HG02588 (cell line): Measurements from ENCODE around the gene RTL10.

Experiments used
- ATAC-seq: cut with Tn5 transposase; IDR thresholded peaks from one replicate; pipeline ENCODE4 v1.9.1; 2021; ENCODE audit warnings: mild to moderate bottlenecking, moderate library complexity; ENCODE audit not compliant: unreplicated experiment

RTL10 gene

DNA sequence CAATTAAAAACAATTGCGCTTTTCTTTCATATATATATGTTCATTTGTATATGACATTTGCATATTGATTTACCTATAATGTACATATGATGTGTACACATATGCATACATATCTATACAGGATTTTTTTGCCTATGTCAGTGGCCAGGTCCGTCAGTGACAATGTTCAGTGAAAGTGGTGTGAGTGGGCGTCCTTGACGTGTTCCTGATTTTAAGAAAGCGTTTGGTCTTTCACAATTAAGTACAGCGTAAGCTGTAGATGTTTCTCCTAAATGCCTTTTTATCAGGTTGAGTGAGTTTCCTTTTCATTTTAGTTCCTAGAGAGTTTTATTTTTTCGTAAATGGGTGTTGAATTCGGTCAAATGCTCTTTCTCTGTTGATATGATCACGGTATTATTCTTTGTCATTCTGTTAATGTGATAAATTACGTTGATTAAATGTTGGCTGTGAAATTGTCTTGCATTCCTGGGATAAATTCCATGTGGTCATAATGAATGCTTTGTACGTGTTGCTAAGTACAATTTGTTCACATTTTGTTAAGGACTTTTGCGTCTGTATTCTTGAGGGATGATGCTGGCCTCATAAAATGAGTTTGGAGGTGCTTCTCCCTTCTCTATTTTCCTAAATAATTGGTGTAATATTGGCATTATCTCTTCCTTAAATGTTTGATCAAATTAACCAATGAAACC lies 10.6 kb upstream of the RTL10 start:
- ATAC-seq: no peak

GRCh38 chr22:19864538-19865106 lies 9.9 kb upstream of the RTL10 start:
- no peak for ATAC-seq

- ATAC-seq: no peak
Observed at GRCh38 chr22:19863571-19863970, 8.9 kb upstream of the RTL10 start.

GRCh38 chr22:19862619-19863246 lies 8.1 kb upstream of the RTL10 start:
- no peak for ATAC-seq

GRCh38 chr22:19859861-19860510 lies 5.3 kb upstream of the RTL10 start:
- ATAC-seq: no peak

DNA sequence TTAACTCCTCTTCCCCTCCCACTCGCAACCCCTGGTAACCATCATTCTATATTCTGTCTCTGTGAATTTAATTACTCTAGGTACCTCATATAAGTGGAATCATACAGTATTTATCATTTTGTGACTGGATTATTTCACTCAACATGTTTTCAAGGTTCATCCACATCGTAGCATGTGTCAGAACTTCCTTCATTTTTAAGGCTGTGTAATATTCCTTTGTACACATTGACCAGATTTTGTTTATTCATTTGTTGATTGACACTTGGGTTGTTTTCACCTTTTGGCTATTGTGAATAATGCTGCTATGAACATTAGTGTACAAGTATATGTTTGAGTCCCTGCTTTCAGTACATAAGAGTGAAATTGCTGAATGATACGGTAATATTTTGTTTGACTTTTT lies 2.7 kb upstream of the RTL10 start:
- ATAC-seq: no peak

DNA sequence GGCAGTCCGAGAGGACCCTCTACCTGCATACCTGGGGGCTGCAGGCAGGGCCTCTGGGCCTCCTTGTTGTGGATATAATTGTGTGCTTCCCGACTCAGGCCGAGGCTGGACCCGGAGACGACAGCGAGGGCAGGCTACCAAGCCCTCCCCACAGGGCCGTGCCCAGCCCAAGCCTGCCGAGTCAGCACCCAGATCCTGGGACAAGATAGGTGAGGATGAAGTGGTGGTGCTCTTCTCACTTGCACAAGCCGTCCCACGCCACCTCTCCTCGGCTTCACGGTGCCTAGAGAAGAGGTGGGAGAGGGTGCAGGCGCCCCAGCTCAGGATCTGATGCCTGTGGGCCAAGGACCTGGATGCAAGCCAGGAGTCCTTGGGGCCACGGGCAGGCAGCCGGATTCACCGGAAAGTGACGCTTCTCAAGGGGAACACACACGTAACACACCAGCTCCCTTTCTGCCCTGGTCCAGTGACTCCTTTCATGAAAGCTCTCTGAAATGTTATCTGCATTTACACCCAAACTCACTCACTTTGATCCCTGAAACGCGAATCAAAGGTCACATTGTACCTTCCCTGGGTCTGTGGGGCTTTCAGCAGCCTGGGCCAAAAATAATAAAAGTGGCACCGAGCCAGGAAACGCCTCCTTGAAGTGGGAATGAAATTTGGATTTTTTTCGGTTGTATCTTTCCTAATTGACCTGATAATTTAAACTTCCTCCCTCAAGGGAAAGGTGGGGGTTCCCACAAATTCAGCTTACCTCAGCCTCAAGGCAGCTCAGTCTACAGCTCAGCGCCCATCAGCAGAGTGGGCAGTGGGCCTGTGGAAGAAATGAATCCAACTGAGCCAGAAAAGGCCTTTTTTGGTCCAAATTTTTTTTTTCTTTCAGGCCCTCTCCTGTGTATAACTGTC lies 1.1 kb upstream of the RTL10 start:
- peak; percentile 11 for ATAC-seq

- no peak for ATAC-seq
Observed at GRCh38 chr22:19853879-19854777, 546 bp downstream of the RTL10 start.

DNA sequence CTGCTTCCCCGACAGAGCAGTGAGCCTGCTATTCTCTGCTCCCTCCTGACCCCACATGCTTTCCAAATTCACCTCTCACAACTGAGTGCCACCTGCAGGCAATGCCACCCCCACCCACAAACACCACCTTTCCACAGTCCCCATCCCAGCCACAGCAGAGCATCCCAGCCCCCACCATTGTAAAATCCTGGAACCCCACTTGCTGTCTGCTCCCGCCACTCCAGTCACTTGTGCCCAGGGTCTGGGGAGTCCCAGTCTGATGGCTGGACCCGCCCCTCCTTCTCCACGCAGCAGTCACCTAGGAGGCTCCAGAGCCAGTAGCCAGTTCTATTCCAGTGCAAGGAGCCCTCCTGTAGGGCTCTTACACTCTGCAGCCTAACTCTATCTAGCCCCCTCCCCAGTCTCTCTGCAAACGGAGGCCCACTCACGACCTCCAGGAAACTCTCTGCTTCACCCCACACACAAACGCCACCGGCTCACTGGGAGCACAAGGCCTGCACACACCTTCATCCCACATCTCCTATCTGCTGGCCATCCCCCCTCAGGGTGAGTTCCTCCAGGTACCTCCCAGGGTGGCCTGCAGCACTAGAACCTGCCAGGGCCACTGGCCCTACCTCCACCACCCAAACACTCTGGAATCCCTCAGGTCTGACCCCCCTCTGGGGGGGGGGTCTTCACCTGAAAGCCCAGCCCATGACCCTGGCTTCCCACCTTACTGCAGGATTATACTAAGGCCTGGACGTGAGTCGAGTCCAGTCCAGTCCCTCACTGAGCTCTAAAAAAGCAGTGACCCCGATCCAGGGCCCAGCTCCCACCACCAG lies 1.4 kb downstream of the RTL10 start:
- no peak for ATAC-seq

GRCh38 chr22:19852177-19852781 lies 2.4 kb downstream of the RTL10 start:
- ATAC-seq: no peak

- ATAC-seq: no peak
Observed at GRCh38 chr22:19851291-19852176, 3.1 kb downstream of the RTL10 start.

GRCh38 chr22:19850763-19851109 lies 3.9 kb downstream of the RTL10 start:
- ATAC-seq: no peak

GRCh38 chr22:19849835-19850762 lies 4.6 kb downstream of the RTL10 start:
- no peak for ATAC-seq

DNA sequence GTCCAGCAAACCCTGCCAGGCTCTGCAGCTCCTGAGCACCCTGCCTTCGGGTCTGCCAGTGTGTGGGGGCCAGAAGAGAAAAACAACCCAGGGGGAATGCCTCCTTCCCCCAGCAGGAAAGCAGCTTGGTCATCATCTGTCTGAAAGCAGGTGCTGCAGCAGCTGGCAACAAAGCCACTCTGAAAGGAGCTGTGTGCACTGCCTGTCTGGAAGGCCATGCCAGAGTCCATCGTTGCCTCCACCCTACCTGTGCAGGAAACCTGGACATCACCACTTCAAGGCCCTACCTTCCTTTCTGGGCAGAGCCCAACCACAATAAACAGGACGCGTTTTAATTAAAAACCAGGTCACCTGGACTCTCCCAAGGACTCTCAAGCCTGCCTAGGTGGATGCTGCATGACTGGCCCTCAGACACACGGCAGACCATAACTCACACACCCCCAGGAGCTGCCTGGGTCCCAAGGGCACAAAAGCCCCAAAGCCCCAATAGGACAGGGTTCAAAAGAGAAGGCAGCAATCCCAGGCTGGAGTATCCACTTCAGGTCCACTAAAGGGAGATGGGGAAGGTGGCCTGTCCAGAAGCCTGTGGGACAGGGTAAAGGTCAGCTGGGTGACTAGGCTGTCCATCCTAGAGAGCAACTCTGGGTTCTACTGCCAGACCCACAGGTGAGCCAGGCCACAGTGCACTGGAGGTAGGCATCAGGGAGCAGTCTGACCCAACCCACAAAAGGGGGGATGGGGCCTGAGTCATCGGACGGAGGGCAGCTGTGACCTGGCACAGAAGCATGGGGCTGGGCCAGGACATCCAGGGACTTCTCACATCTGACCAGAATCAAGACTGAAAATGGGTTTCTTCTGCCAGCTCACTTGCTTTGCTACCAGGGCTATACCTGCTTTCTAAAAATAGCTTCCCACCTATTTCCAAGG lies 6.1 kb downstream of the RTL10 start:
- ATAC-seq: no peak

- ATAC-seq: no peak
Observed at GRCh38 chr22:19847345-19847632, 7.4 kb downstream of the RTL10 start.
